Gastroesophageal sphincter (tissue), 3 donors: ENCODE data around the gene RAP1A.

Experiments
- CTCF ChIP-seq, 4 experiments: fragments of 200-600 bp in 2 of 4; fragments of 450-650 bp in 2 of 4; sonication (generic) in 1 of 4; IDR thresholded peaks; one replicate each; pipeline ENCODE4 v1.5.1; 2017 to 2019; ENCODE audit warnings: antibody characterized with exemption in 4 of 4, mild to moderate bottlenecking in 2 of 4, moderate library complexity in 2 of 4
- EP300 ChIP-seq: sonication (generic); formaldehyde crosslinking; IDR thresholded peaks from one replicate; pipeline ENCODE4 v1.6.1; 2017; ENCODE audit warnings: antibody characterized with exemption, mild to moderate bottlenecking
- POLR2A ChIP-seq, 2 donors: fragments of 450-650 bp; IDR thresholded peaks; one replicate each; pipeline ENCODE4 v1.6.1; 2017; ENCODE audit warnings: antibody characterized with exemption in 2 of 2, mild to moderate bottlenecking in 2 of 2, moderate library complexity in 1 of 2

GRCh38 chr1:111671852-111672251 lies 52.3 kb downstream of the RAP1A start:
- no peak for TF ChIP-seq CTCF (IDR thresholded peaks at IDR 0.05)
- no peak for TF ChIP-seq POLR2A (IDR thresholded peaks at IDR 0.05)
- TF ChIP-seq EP300, result no peak
